Amygdala (tissue), 56 donors: Measurements from ENCODE around the gene MAP3K19.
A peak's percentile ranks its signal among the peaks of the same experiment; 100 is the strongest.

Source experiments
- DNase-seq, 56 donors: peaks; one replicate each; lab custom pipeline; 2025; lab: John Stamatoyannopoulos, UW

Gene MAP3K19

GRCh38 chr2:134934641-134935040 is 112.6 kb downstream of the MAP3K19 start:
- DNase-seq: no peak

GRCh38 chr2:134934150-134934549 is 113.1 kb downstream of the MAP3K19 start:
- DNase-seq: no peak

GRCh38 chr2:134933732-134934131 is 113.5 kb downstream of the MAP3K19 start:
- DNase-seq: no peak

- DNase-seq: no peak
Measured at GRCh38 chr2:134932864-134933526, 114.3 kb downstream of the MAP3K19 start.

GRCh38 chr2:134927195-134927594 is 120.1 kb downstream of the MAP3K19 start:
- DNase-seq: no peak

- no peak for DNase-seq
Measured at GRCh38 chr2:134926231-134926931, 120.9 kb downstream of the MAP3K19 start.

- DNase-seq: no peak
Measured at GRCh38 chr2:134924912-134925311, 122.3 kb downstream of the MAP3K19 start.

- DNase-seq: peak in 22 of 56 donors; percentile 1 to 64 (median 30)
Measured at GRCh38 chr2:134919341-134920210, 127.7 kb downstream of the MAP3K19 start.

GRCh38 chr2:134918526-134919340 is 128.5 kb downstream of the MAP3K19 start, which contains the start of gene CCNT2:
Gene CCNT2, plus strand, starts transcription at chr2:134918822. Its CDS starts 33 bp downstream, at chr2:134918855.
- DNase-seq: peak; percentile 82 to 100 (median 98)

GRCh38 chr2:134917888-134918525 is 129.2 kb downstream of the MAP3K19 start:
- peak in 10 of 56 donors; percentile 56 to 96 (median 91) for DNase-seq

- peak in 6 of 56 donors; percentile 1 to 32 (median 9) for DNase-seq
Measured at GRCh38 chr2:134917360-134917865, 129.8 kb downstream of the MAP3K19 start.
